ENCODE measurements around the gene AQP2.

The AQP2 gene

DNA sequence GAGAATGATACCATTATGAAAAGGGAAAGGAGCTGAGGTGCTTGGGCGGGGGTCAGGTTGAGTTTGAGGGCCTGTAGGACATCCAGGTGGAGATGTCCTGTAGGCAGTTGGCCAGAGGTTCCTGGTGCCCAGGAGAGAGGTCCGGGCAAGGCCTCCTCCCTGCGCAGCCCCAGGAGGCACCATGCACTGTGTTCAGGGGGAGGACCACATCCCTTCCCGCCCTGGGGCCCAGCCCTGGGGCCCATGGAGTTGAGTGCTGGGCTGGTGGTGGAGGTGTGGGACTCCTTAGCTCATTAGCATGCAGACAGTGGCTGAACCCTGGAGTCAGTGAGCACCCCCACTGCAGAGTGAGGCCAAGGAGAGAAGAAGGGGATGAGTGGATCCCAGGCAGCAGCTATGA is 41.2 kb upstream of the AQP2 start:
- H3K4me1 ChIP-seq (ENCODE audit: control insufficient read depth in 2 of 2, insufficient read depth in 2 of 2, low read length in 2 of 2): no peaks in the 10 kb centered on the region
- no peak overlapping the region for H3K27ac ChIP-seq (ENCODE audit: low read depth in 2 of 2, low read length in 2 of 2)
- no peaks in the 10 kb centered on the region for H3K9me3 ChIP-seq (ENCODE audit: control insufficient read depth in 2 of 2, low read length in 2 of 2)
- no peak overlapping the region for H3K9ac ChIP-seq (ENCODE audit: low read depth in 1 of 2, low read length in 2 of 2)
- no peaks in the 10 kb centered on the region for H3K36me3 ChIP-seq (ENCODE audit: control insufficient read depth in 2 of 2, insufficient read depth in 2 of 2, low read length in 2 of 2)
- H3K4me3 ChIP-seq (ENCODE audit: low read length in 2 of 2): no peak overlapping the region
- peaks cover 0 to 5% of the 10 kb centered on the region in 2 donors for H3K27me3 ChIP-seq (ENCODE audit: control insufficient read depth in 2 of 2, insufficient read depth in 2 of 2, low read length in 2 of 2)

DNA sequence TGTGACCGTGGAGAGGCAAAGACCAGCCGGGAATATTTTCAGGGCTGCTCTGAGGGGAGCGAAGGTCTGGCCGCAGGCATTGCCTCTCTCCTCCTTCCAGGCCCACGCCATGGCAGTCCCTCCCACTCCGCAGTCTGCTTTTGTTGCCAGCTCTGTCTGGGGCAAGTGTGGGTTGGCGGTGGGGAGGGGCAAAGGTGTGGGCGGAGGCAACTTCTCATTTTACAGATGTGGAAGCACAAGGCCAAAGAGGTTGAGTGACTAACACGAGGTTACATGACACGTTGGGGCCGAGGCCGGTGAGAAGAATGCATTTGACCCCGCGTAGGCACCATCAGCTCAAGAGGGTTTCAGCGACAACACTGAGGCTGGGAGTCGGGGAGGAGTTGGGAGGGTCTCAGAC is 40.7 kb upstream of the AQP2 start:
- H3K9me3 ChIP-seq (ENCODE audit: control insufficient read depth in 2 of 2, low read length in 2 of 2): no peaks in the 10 kb centered on the region
- no peak overlapping the region for H3K9ac ChIP-seq (ENCODE audit: low read depth in 1 of 2, low read length in 2 of 2)
- no peaks in the 10 kb centered on the region for H3K4me1 ChIP-seq (ENCODE audit: control insufficient read depth in 2 of 2, insufficient read depth in 2 of 2, low read length in 2 of 2)
- no peak overlapping the region for H3K27ac ChIP-seq (ENCODE audit: low read depth in 2 of 2, low read length in 2 of 2)
- H3K36me3 ChIP-seq (ENCODE audit: control insufficient read depth in 2 of 2, insufficient read depth in 2 of 2, low read length in 2 of 2): no peaks in the 10 kb centered on the region
- H3K4me3 ChIP-seq (ENCODE audit: low read length in 2 of 2): no peak overlapping the region
- no peaks in the 10 kb centered on the region for H3K27me3 ChIP-seq (ENCODE audit: control insufficient read depth in 2 of 2, insufficient read depth in 2 of 2, low read length in 2 of 2)

DNA sequence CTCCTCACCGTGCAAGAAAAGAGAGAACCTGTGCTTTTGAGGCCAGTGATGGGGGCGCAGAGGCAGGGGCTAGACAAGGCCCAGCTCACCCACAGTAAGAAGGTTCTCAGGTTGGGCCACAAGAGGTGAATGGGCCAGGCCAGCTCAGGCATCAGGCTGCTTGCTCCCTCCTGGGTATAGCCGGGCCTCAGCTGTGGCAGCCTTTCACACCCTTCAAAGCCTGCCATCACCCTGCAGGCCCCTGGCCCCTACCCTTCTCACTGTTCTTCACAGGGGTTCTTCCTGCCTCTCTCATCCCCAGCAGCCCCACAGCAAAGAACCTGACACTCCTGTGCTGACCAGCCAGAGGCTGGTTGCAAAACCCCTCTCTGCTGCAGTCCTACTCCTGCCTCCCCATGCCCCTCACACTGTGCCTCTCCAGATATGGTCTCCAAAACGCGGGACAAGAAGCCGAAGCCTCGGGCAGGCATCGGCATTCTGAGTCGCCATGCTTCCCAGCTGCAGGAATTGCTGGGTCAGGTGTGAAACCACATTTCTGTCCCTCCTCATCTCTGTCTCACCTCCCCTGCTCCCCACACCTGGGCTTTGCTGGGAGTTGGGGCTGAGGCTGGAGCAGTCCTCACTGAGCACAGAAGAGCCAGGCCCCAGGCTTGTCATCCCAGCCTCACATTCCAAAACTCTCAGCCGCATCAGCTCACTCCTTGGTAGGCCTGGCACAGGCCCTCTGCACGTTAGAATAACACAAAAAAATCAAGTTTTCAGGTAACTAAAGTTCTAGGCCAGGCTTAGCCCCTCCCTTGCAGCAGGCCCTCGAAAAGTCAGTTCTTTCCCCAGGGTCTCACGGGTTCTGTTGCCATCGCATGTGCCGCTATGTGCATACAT is 40.0 kb upstream of the AQP2 start:
- Histone ChIP-seq H3K9me3 (ENCODE audit: control insufficient read depth in 2 of 2, low read length in 2 of 2) (no peaks in the 10 kb centered on the region), H3K9ac (ENCODE audit: low read depth in 1 of 2, low read length in 2 of 2) (no peak overlapping the region), H3K27me3 (ENCODE audit: control insufficient read depth in 2 of 2, insufficient read depth in 2 of 2, low read length in 2 of 2) (no peaks in the 10 kb centered on the region), H3K27ac (ENCODE audit: low read depth in 2 of 2, low read length in 2 of 2) (no peak overlapping the region), H3K4me3 (ENCODE audit: low read length in 2 of 2) (no peak overlapping the region), H3K36me3 (ENCODE audit: control insufficient read depth in 2 of 2, insufficient read depth in 2 of 2, low read length in 2 of 2) (no peaks in the 10 kb centered on the region), H3K4me1 (ENCODE audit: control insufficient read depth in 2 of 2, insufficient read depth in 2 of 2, low read length in 2 of 2) (no peaks in the 10 kb centered on the region)

DNA sequence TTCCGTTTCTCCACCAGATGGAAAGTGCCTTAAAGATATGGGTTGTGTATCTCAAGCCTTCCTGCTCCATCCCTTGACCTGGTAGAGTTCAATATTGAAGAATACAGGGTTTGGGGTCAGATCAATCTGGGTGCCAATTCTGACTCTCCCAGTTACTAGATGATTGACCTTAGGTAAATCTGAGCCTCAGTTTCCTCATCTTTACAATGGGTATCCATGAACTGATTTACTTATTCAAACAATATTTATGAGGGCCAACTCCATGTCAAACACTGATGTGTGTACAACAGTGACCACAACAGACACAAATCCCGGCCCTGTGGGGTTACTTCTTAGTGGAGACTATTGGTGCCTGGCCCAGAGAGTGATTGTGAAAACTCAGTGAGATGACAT is 39.3 kb upstream of the AQP2 start:
- H3K27ac ChIP-seq (ENCODE audit: low read depth in 2 of 2, low read length in 2 of 2): no peak overlapping the region
- no peaks in the 10 kb centered on the region for H3K36me3 ChIP-seq (ENCODE audit: control insufficient read depth in 2 of 2, insufficient read depth in 2 of 2, low read length in 2 of 2)
- H3K9ac ChIP-seq (ENCODE audit: low read depth in 1 of 2, low read length in 2 of 2): no peak overlapping the region
- H3K4me1 ChIP-seq (ENCODE audit: control insufficient read depth in 2 of 2, insufficient read depth in 2 of 2, low read length in 2 of 2): no peaks in the 10 kb centered on the region
- no peaks in the 10 kb centered on the region for H3K9me3 ChIP-seq (ENCODE audit: control insufficient read depth in 2 of 2, low read length in 2 of 2)
- no peak overlapping the region for H3K4me3 ChIP-seq (ENCODE audit: low read length in 2 of 2)
- H3K27me3 ChIP-seq (ENCODE audit: control insufficient read depth in 2 of 2, insufficient read depth in 2 of 2, low read length in 2 of 2): no peaks in the 10 kb centered on the region

DNA sequence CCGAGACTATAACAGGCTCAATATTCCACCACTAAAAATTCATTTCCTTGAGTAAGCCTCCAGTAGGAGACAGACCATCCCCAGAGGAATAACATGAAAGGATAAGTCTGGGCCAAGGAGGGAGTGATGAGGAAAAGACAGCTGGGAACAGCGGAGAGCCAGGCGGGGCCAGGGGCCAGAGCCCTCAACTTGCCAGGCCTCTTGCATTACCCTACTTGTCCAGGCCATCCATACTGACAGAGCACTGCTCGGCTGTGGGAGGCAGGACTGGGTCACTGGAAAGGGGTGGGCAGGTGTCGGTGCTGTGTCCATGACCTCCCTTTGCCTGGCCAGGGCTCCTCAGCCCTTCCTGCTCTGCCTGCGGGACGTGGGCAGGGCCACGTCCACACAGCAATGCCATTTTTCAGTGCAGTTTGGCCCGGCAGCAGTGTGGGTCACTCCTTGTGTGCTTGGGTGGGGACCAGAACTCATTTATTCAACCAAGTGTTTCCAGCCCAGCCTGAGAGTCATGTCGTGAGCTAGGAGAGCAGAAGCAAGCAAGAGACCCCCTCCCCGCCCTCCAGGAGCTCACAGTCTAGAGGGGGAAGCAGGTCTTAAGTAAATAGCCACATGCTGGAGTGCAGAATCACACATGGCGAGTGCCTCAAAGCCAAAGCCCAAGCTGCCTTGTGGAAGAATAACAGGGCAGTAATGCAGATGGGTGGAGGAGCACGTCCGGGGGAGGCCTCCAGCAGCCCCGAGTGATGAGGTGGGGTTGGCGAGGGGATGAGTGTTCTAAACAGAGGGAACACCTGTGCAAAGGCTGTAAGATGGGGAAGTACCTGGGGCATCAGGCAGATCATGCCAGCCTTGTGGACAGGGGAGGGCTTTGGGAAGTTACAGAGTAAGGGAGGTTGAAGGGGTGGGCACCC is 37.9 kb upstream of the AQP2 start:
- no peak overlapping the region for H3K27ac ChIP-seq (ENCODE audit: low read depth in 2 of 2, low read length in 2 of 2)
- H3K9ac ChIP-seq (ENCODE audit: low read depth in 1 of 2, low read length in 2 of 2): no peak overlapping the region
- no peaks in the 10 kb centered on the region for H3K36me3 ChIP-seq (ENCODE audit: control insufficient read depth in 2 of 2, insufficient read depth in 2 of 2, low read length in 2 of 2)
- no peak overlapping the region for H3K4me3 ChIP-seq (ENCODE audit: low read length in 2 of 2)
- no peaks in the 10 kb centered on the region for H3K27me3 ChIP-seq (ENCODE audit: control insufficient read depth in 2 of 2, insufficient read depth in 2 of 2, low read length in 2 of 2)
- H3K9me3 ChIP-seq (ENCODE audit: control insufficient read depth in 2 of 2, low read length in 2 of 2): no peaks in the 10 kb centered on the region
- no peaks in the 10 kb centered on the region for H3K4me1 ChIP-seq (ENCODE audit: control insufficient read depth in 2 of 2, insufficient read depth in 2 of 2, low read length in 2 of 2)

DNA sequence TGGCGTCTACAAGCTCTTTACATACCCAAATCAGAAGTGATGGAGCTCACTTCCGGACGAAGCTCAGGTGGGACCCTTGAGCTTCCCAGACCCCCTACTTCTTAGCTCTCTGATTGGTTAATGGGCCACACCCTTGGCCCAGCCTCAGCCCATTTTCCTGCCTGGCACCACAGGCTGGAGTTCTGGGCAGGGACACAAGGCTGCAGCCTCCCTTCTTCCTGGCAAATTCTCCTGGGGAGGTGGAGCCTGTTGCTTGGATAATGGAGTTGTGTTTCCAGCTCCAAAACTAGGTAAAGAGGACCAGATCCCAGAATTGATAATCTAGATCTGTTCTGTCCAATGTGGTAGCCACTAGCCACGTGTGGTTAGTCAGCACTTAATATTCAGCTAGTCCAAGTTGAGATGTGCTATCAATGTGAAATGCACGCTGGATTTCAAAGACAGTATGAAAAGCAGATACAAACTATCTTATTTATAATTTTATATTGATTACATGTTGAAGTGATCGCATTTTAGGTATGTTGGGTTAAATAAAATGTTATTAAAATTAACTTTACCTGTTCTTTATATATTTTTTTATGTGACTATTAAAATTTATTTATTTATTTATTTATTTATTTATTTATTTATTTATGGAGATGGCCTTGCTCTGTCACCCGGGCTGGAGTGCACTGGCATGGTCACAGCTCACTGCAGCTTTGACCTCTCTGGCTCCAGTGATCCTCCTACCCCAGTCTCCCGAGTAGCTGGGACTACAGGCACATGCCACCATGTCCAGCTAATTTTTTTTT is 34.2 kb upstream of the AQP2 start:
- Histone ChIP-seq H3K4me3 (ENCODE audit: low read length in 2 of 2) (no peak overlapping the region), H3K36me3 (ENCODE audit: control insufficient read depth in 2 of 2, insufficient read depth in 2 of 2, low read length in 2 of 2) (no peaks in the 10 kb centered on the region), H3K27ac (ENCODE audit: low read depth in 2 of 2, low read length in 2 of 2) (no peak overlapping the region), H3K9ac (ENCODE audit: low read depth in 1 of 2, low read length in 2 of 2) (no peak overlapping the region), H3K9me3 (ENCODE audit: control insufficient read depth in 2 of 2, low read length in 2 of 2) (no peaks in the 10 kb centered on the region), H3K27me3 (ENCODE audit: control insufficient read depth in 2 of 2, insufficient read depth in 2 of 2, low read length in 2 of 2) (no peaks in the 10 kb centered on the region), H3K4me1 (ENCODE audit: control insufficient read depth in 2 of 2, insufficient read depth in 2 of 2, low read length in 2 of 2) (no peaks in the 10 kb centered on the region)

DNA sequence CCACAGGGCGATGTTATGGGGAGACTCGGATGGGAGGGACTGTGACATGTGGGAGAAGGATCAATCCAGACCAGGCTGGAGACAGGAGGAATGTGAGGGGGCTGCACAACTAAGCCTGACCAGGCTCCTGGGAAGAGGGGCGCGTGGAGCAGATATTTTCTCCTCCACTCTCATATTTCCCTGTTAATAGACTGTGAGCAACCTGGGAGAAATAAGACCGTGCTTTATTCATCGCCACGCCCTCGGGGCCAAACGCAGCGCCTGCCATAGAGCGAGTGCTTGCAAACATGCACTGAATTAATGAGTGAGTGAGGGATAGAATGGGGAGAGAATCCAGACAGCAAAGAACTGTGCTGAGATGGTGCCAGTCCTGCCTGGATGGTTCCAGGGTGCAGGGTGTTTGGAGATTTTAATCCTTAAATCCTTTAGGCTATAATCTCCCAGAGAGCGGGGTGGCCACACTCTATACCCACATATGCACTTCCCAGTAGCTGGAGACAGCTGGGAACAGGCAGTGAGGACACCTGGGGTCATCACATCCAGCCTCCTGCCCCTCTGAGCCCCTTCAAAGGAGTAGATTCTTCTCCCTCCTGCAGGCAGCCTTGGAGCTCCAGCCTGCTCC is 33.3 kb upstream of the AQP2 start:
- H3K9ac ChIP-seq (ENCODE audit: low read depth in 1 of 2, low read length in 2 of 2): no peak overlapping the region

DNA sequence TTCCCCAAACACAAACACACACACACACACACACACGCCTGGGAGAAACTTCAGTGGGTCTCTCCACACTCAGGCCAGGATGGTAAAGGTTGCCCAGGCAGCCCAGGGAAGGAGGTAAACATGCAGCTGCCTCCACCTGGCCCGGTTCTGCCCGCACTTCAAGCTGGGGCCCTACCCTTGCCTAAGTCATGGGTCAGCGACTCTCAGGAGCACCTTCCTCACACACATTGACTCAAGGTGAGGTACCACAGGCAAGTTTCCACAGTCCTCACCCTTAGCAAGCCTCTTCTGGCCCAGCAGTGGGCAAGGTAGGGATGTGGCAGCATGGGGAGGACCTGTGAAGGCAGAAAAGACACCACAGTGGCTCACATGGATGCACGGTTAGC is 32.8 kb upstream of the AQP2 start:
- Histone ChIP-seq H3K9me3 (ENCODE audit: control insufficient read depth in 2 of 2, low read length in 2 of 2) (no peaks in the 10 kb centered on the region), H3K27ac (ENCODE audit: low read depth in 2 of 2, low read length in 2 of 2) (no peak overlapping the region), H3K9ac (ENCODE audit: low read depth in 1 of 2, low read length in 2 of 2) (no peak overlapping the region), H3K4me1 (ENCODE audit: control insufficient read depth in 2 of 2, insufficient read depth in 2 of 2, low read length in 2 of 2) (no peaks in the 10 kb centered on the region), H3K36me3 (ENCODE audit: control insufficient read depth in 2 of 2, insufficient read depth in 2 of 2, low read length in 2 of 2) (no peaks in the 10 kb centered on the region), H3K4me3 (ENCODE audit: low read length in 2 of 2) (no peak overlapping the region), H3K27me3 (ENCODE audit: control insufficient read depth in 2 of 2, insufficient read depth in 2 of 2, low read length in 2 of 2) (no peaks in the 10 kb centered on the region)

More for the DNA sequence above, 33.3 kb upstream of the AQP2 start:
- Histone ChIP-seq H3K4me3 (ENCODE audit: low read length in 2 of 2) (no peak overlapping the region), H3K27me3 (ENCODE audit: control insufficient read depth in 2 of 2, insufficient read depth in 2 of 2, low read length in 2 of 2) (no peaks in the 10 kb centered on the region), H3K9me3 (ENCODE audit: control insufficient read depth in 2 of 2, low read length in 2 of 2) (no peaks in the 10 kb centered on the region), H3K36me3 (ENCODE audit: control insufficient read depth in 2 of 2, insufficient read depth in 2 of 2, low read length in 2 of 2) (no peaks in the 10 kb centered on the region), H3K4me1 (ENCODE audit: control insufficient read depth in 2 of 2, insufficient read depth in 2 of 2, low read length in 2 of 2) (no peaks in the 10 kb centered on the region), H3K27ac (ENCODE audit: low read depth in 2 of 2, low read length in 2 of 2) (no peak overlapping the region)

DNA sequence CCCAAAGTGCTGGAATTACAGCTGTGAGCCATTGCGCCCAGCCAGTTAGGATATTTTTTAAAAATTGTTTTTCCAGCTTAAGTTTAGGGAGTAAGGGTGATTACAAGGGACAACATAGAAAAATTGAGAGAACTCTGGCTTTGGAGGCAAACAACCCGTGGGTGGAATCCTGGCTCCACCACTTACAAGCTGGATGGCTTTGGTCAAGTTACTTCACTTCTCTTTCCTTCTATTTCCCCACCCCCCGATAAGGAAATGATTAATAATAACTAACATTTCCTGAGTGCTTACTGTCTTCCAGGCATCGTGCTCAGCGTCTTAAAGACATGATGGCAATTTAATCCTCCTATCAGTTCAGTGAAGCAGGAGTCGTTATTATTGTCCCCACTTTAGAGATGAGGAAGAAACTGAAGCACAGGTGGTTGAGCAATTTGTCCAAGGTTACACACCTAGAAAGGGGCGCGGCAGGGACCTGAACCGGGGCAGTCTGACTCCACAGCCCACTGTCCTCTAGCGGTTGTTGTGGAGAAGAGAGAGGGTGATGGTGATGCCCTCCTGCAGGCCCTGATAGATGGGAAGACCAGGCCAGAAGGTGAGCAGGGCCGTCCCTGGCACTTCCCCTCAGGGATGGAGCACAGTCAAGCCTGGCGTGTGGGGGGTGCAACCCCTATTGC is 30.2 kb upstream of the AQP2 start:
- no peak overlapping the region for H3K4me3 ChIP-seq (ENCODE audit: low read length in 2 of 2)
- no peaks in the 10 kb centered on the region for H3K9me3 ChIP-seq (ENCODE audit: control insufficient read depth in 2 of 2, low read length in 2 of 2)
- no peak overlapping the region for H3K27ac ChIP-seq (ENCODE audit: low read depth in 2 of 2, low read length in 2 of 2)
- H3K36me3 ChIP-seq (ENCODE audit: control insufficient read depth in 2 of 2, insufficient read depth in 2 of 2, low read length in 2 of 2): no peaks in the 10 kb centered on the region
- H3K4me1 ChIP-seq (ENCODE audit: control insufficient read depth in 2 of 2, insufficient read depth in 2 of 2, low read length in 2 of 2): no peaks in the 10 kb centered on the region
- no peak overlapping the region for H3K9ac ChIP-seq (ENCODE audit: low read depth in 1 of 2, low read length in 2 of 2)
- H3K27me3 ChIP-seq (ENCODE audit: control insufficient read depth in 2 of 2, insufficient read depth in 2 of 2, low read length in 2 of 2): no peaks in the 10 kb centered on the region

Data from mucosa of rectum (tissue), 2 donors.